Cardiac septum (tissue), 1 donor: Measurements from ENCODE around the gene SLC16A13. TPM values are rescaled to one million over a fixed set of nuclear protein-coding genes. Genes with fewer than 3 reads are reported as not detected.
A peak's percentile ranks its signal among the peaks of the same experiment; 100 is the strongest.

ENCODE experiments used
- DNase-seq: peaks from one replicate; pipeline ENCODE4 v3.0.0-alpha.2; 2020; ENCODE audit warnings: low spot score
- intact Hi-C: fragments of 100-400 bp; cut with DNase I; formaldehyde crosslinking; loops from one replicate; pipeline ENCODE4 v1.14.0; 2022
- total RNA-seq: library from RNA; stranded (reverse); fragmentation: NEBNext Ultra II Directional; extraction: Animal tissue kit (Norgen Biotek cat#: 25700); gene quantifications from one replicate; pipeline ENCODE4 v1.2.1, GENCODE V29; 2021
- donor health status: DM: no; HTN: no; CAD: no.

SLC16A13 gene
- total RNA-seq, 1 donor from 2014 or later, result 0.48 TPM

- no peak for DNase-seq
- intact Hi-C loops, result loop anchor here (10.0 kb wide), 1 partner anchor 162 kb away; no protein-coding TSS in a partner anchor
These were observed 28.7 kb upstream of the SLC16A13 start for GRCh38 chr17:7007143-7007542.

- no peak for DNase-seq
- intact Hi-C loops, result loop anchor here (5.0 kb wide), 2 partner anchors 343 to 358 kb away; partner anchors contain the start of genes C17orf100 and MED31
These were observed 25.3 kb upstream of the SLC16A13 start for GRCh38 chr17:7010523-7010922.

GRCh38 chr17:7011415-7011814, 24.4 kb upstream of the SLC16A13 start:
- intact Hi-C loops, result loop anchor here (5.0 kb wide), 2 partner anchors 344 to 359 kb away; partner anchors contain the start of genes C17orf100 and MED31
- DNase-seq, result no peak

- intact Hi-C loops, result loop anchor here (5.0 kb wide), 2 partner anchors 345 to 360 kb away; partner anchors contain the start of genes C17orf100 and MED31
- DNase-seq, result no peak
These were observed 23.9 kb upstream of the SLC16A13 start for GRCh38 chr17:7011942-7012254.

- DNase-seq, result peak; percentile 99
- intact Hi-C loops, result loop anchor here (5.0 kb wide), 2 partner anchors 347 to 362 kb away; partner anchors contain the start of genes C17orf100 and MED31
These were observed 21.4 kb upstream of the SLC16A13 start for GRCh38 chr17:7014261-7014994.

GRCh38 chr17:7014995-7015958, 20.5 kb upstream of the SLC16A13 start:
- DNase-seq, result no peak
- intact Hi-C loops, result loop anchor here (5.0 kb wide), 2 partner anchors 348 to 363 kb away; partner anchors contain the start of genes C17orf100 and MED31

GRCh38 chr17:7016418-7016817, 19.4 kb upstream of the SLC16A13 start:
- intact Hi-C loops, result no loop called here
- DNase-seq, result no peak

GRCh38 chr17:7016886-7017826, 18.7 kb upstream of the SLC16A13 start:
- DNase-seq, result no peak
- intact Hi-C loops, result no loop called here

GRCh38 chr17:7017827-7018200, 18.0 kb upstream of the SLC16A13 start:
- intact Hi-C loops, result no loop called here
- no peak for DNase-seq

- DNase-seq, result no peak
- intact Hi-C loops, result no loop called here
These were observed 17.4 kb upstream of the SLC16A13 start for GRCh38 chr17:7018331-7018964.

- intact Hi-C loops, result no loop called here
- DNase-seq, result no peak
These were observed 16.4 kb upstream of the SLC16A13 start for GRCh38 chr17:7019367-7019766.

- DNase-seq, result peak; percentile 70
- intact Hi-C loops, result loop anchor here (5.0 kb wide), 1 partner anchor 268 kb away; no protein-coding TSS in a partner anchor
These were observed 15.8 kb upstream of the SLC16A13 start for GRCh38 chr17:7019839-7020519.

- no peak for DNase-seq
- intact Hi-C loops, result loop anchor here (5.0 kb wide), 1 partner anchor 269 kb away; no protein-coding TSS in a partner anchor
These were observed 14.7 kb upstream of the SLC16A13 start for GRCh38 chr17:7020894-7021664.

GRCh38 chr17:7021993-7022778, 13.6 kb upstream of the SLC16A13 start:
- intact Hi-C loops, result loop anchor here (5.0 kb wide), 1 partner anchor 270 kb away; no protein-coding TSS in a partner anchor
- peak; percentile 89 for DNase-seq

GRCh38 chr17:7022781-7023571, 12.8 kb upstream of the SLC16A13 start, which contains the start of gene BCL6B:
Gene BCL6B (plus strand): TSS chr17:7023050. CDS start chr17:7023672, 622 bp downstream.
- peak; percentile 76 for DNase-seq
- intact Hi-C loops, result loop anchor here (5.0 kb wide), 1 partner anchor 271 kb away; no protein-coding TSS in a partner anchor
